Uterus (tissue), 2 donors: ENCODE measurements around the gene PARD3.

ENCODE experiments used
- CTCF ChIP-seq, 4 experiments: fragments of 200-600 bp in 2 of 4; fragments of 450-650 bp in 2 of 4; sonication (generic) in 2 of 4; IDR thresholded peaks; one replicate each; pipeline ENCODE4 v1.5.1; 2016 to 2019; ENCODE audit warnings: antibody characterized with exemption in 4 of 4, mild to moderate bottlenecking in 2 of 4, moderate library complexity in 1 of 4
- POLR2A ChIP-seq, 2 donors: fragments of 450-650 bp; IDR thresholded peaks; one replicate each; pipeline ENCODE4 v1.6.1; 2016; ENCODE audit warnings: antibody characterized with exemption in 2 of 2, mild to moderate bottlenecking in 1 of 2, moderate library complexity in 1 of 2

GRCh38 chr10:34386921-34387320, 428.2 kb downstream of the PARD3 start:
- TF ChIP-seq POLR2A (IDR thresholded peaks at IDR 0.05) (no peak), CTCF (IDR thresholded peaks at IDR 0.05) (no peak)
